Mesothelial cell of epicardium (in vitro differentiated cells): ENCODE measurements around the gene MCF2L2. TPM values are rescaled to one million over a fixed set of nuclear protein-coding genes. Genes with fewer than 3 reads are reported as not detected.

Source experiments
- DNase-seq, 2 experiments: peaks; one replicate each; pipeline ENCODE4 v3.0.0; 2021; ENCODE audit warnings: low spot score in 2 of 2; ENCODE audit not compliant: unreplicated experiment in 2 of 2
- H3K27ac Mint-ChIP-seq: 2 replicates; pipeline ENCODE4 v1.8.0; 2021; ENCODE audit warnings: mixed read lengths
- H3K27me3 Mint-ChIP-seq: 2 replicates; pipeline ENCODE4 v1.8.0; 2021; ENCODE audit warnings: low read depth, mixed read lengths
- H3K36me3 Mint-ChIP-seq: 2 replicates; pipeline ENCODE4 v1.8.0; 2021; ENCODE audit warnings: mixed read lengths
- H3K4me1 Mint-ChIP-seq: 2 replicates; pipeline ENCODE4 v1.8.0; 2021; ENCODE audit warnings: mixed read lengths
- H3K4me3 Mint-ChIP-seq: 2 replicates; pipeline ENCODE4 v1.8.0; 2021; ENCODE audit warnings: mild to moderate bottlenecking, moderate library complexity, mixed read lengths
- H3K9me3 Mint-ChIP-seq: 2 replicates; pipeline ENCODE4 v1.8.0; 2021; ENCODE audit warnings: mixed read lengths
- total RNA-seq: library from RNA; stranded (reverse); gene quantifications from 3 replicates; pipeline ENCODE4 v1.2.1, GENCODE V29; 2021
- TF ChIP-seq, protein P1 (sequence below): fragments of 200-600 bp; sonication (generic); IDR thresholded peaks from one replicate; pipeline ENCODE4 v1.5.0; 2021; ENCODE audit warnings: antibody characterized with exemption; ENCODE audit not compliant: unreplicated experiment

MCF2L2 gene
- total RNA-seq, 1 donor from 2014 or later, result 3.4 TPM

DNA sequence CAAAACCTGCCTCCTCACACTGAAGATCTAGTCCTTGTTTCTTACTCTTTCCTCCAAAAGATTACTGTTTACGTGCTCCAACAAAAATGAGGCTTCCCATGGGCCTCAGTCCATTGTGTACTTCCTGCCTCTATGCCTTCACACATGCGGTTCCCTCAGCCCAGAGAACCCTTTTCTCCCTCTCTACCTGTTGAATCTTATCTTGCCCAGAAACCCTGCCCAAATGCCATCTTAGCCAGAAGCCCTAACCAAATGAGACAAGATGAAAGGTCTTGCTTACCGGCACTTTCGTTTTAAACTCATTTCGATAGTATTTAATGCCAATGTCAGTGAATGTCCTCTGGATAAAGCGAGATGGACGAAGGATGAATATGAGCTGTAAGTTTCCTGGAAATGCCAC, 89.9 kb downstream of the MCF2L2 start:
- TF ChIP-seq, protein P1, sequence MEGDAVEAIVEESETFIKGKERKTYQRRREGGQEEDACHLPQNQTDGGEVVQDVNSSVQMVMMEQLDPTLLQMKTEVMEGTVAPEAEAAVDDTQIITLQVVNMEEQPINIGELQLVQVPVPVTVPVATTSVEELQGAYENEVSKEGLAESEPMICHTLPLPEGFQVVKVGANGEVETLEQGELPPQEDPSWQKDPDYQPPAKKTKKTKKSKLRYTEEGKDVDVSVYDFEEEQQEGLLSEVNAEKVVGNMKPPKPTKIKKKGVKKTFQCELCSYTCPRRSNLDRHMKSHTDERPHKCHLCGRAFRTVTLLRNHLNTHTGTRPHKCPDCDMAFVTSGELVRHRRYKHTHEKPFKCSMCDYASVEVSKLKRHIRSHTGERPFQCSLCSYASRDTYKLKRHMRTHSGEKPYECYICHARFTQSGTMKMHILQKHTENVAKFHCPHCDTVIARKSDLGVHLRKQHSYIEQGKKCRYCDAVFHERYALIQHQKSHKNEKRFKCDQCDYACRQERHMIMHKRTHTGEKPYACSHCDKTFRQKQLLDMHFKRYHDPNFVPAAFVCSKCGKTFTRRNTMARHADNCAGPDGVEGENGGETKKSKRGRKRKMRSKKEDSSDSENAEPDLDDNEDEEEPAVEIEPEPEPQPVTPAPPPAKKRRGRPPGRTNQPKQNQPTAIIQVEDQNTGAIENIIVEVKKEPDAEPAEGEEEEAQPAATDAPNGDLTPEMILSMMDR, result no peak
- Mint-ChIP-seq H3K4me3 (no peak overlapping the region), H3K27me3 (no peaks in the 10 kb centered on the region), H3K36me3 (no peaks in the 10 kb centered on the region), H3K27ac (no peak overlapping the region), H3K4me1 (no peaks in the 10 kb centered on the region), H3K9me3 (no peaks in the 10 kb centered on the region)
- DNase-seq, result no peak

DNA sequence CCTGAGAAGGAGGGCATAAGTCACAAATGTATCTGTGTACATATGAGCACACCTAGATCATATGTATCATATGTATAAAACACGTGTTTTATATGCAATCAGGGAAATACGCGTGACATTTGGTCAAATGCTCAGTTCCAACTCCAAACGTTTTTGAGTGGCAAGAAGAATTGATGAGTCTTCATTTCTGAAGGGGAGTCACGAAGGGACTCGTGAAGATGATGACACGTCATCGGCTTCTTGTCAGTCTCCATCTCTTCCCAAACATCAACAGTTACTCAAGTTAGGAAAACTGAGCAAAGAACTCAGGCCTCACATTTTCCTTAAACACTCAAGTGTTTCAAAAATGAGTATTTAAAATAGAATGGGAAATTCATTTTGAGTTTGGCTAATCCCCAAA, 95.9 kb downstream of the MCF2L2 start:
- Mint-ChIP-seq H3K9me3 (no peaks in the 10 kb centered on the region), H3K27me3 (no peaks in the 10 kb centered on the region), H3K36me3 (no peaks in the 10 kb centered on the region), H3K4me3 (no peak overlapping the region), H3K27ac (no peak overlapping the region), H3K4me1 (peaks cover 11% of the 10 kb centered on the region)
- TF ChIP-seq, protein P1, result no peak
- no peak for DNase-seq

DNA sequence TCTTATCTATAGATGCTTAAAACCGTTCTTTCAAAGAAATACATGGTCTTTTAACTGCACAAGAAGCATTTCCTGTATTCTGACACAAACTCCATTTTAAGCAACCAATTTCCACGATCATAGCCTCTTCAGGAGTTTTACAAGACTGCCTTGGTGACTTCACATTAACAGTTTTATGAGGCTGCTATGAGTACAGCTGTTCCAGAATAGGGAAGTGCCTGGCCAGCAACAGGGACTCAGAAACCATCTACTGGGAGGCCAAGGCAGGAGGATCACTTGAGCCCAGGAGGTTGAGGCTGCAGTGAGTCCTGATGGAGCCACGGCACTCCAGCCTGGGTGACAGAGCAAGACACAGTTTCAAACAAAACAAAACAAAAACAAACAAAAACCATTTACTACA, 96.9 kb downstream of the MCF2L2 start:
- no peaks in the 10 kb centered on the region for H3K36me3 Mint-ChIP-seq
- TF ChIP-seq, protein P1, result no peak
- H3K4me1 Mint-ChIP-seq, result peaks cover 11% of the 10 kb centered on the region
- H3K27me3 Mint-ChIP-seq, result no peaks in the 10 kb centered on the region
- DNase-seq, result no peak
- no peak overlapping the region for H3K27ac Mint-ChIP-seq
- no peaks in the 10 kb centered on the region for H3K9me3 Mint-ChIP-seq
- H3K4me3 Mint-ChIP-seq, result no peak overlapping the region

DNA sequence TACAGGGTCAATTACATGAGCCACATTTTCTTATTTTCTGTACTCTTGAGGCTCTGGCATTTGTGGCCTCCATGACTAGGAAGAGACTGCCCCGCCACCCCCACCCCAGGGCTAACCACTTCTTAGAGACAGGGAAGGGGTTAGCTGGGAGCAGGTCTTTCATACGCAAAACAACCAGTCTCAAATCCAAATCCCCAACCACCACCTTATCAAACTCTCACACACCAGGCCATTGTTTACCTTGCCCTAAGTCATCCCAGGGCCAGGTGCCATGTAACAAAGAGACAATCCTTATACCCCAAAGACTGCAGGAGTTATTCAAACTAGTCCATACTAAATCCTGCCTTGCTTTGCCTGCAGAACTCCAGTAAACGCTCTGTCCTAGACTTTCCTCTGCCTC, 97.5 kb downstream of the MCF2L2 start:
- TF ChIP-seq, protein P1, result no peak
- H3K4me3 Mint-ChIP-seq, result no peak overlapping the region
- H3K36me3 Mint-ChIP-seq, result no peaks in the 10 kb centered on the region
- no peaks in the 10 kb centered on the region for H3K9me3 Mint-ChIP-seq
- no peak overlapping the region for H3K27ac Mint-ChIP-seq
- peaks cover 11% of the 10 kb centered on the region for H3K4me1 Mint-ChIP-seq
- no peak for DNase-seq
- H3K27me3 Mint-ChIP-seq, result no peaks in the 10 kb centered on the region

DNA sequence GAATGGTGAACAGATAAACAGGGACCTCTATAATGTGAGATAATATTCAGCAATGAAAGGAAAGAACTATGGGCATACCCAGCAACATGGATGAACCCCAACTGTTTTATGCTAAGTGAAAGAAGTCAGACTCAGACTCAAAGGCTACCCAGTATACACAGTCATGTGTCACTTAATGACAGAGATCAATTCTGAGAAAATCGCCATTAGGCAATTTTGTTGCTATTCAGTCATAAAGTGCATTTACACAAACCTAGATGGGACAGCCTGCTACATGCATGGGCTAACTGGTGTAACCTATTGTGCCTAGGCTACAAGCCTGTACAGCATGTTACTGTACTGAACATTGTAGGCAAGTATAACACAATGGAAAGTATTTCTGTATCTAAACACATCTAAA, 98.9 kb downstream of the MCF2L2 start:
- DNase-seq, result no peak
- Mint-ChIP-seq H3K9me3 (no peaks in the 10 kb centered on the region), H3K27ac (no peak overlapping the region), H3K27me3 (no peaks in the 10 kb centered on the region), H3K4me3 (no peak overlapping the region), H3K36me3 (no peaks in the 10 kb centered on the region), H3K4me1 (peaks cover 11% of the 10 kb centered on the region)
- TF ChIP-seq, protein P1, result no peak

DNA sequence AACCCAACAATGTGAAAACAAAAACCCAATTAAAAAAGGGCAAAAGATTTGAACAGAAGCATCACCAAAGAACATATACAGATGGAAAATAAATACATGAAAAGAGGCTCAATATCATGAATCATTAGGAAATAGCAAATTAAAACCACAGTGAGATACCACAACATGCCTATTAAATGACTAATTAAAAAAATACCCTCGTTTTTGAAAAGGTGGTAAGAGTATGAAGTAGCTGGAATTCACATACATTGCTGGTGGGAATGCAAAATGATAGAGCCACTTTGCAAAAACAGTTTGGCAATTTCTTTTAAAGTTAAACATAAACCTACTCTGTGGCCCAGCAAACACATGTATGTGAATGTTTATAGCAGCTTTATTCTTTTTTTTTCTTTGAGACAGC, 99.6 kb downstream of the MCF2L2 start:
- no peak overlapping the region for H3K4me3 Mint-ChIP-seq
- H3K4me1 Mint-ChIP-seq, result peaks cover 11% of the 10 kb centered on the region
- no peak overlapping the region for H3K27ac Mint-ChIP-seq
- TF ChIP-seq, protein P1, result no peak
- H3K9me3 Mint-ChIP-seq, result no peaks in the 10 kb centered on the region
- DNase-seq, result no peak
- no peaks in the 10 kb centered on the region for H3K36me3 Mint-ChIP-seq
- no peaks in the 10 kb centered on the region for H3K27me3 Mint-ChIP-seq
